ENCODE results near the gene RBAK. TPM values are rescaled to one million over a fixed set of nuclear protein-coding genes. Genes with fewer than 3 reads are reported as not detected.

RBAK gene
- total RNA-seq, 1 donor from 2014 or later, result 7.3 TPM

DNA sequence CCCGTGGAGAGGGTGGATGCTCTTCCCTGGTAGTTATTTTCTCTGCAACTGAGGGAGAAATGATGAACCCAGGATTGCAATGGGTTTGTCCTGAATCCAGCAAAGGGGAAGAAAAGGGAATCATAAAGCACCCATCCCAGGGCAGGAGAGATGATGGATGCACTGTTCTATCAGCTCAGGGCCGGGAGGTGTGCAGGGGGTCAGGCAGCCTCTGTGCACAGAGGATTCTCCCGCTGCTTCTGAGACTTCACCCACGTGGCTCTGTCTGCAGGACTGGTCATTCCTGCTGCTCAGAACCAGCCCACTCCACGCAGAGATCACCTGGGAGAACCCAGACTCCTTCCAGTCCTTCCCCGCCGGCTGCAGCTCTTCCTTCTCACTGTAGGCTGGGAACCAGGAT is 70.7 kb downstream of the RBAK start:
- intact Hi-C loops (cut with DNase I), result no loop called here
- DNase-seq (ENCODE audit: missing footprints), result no peak

DNA sequence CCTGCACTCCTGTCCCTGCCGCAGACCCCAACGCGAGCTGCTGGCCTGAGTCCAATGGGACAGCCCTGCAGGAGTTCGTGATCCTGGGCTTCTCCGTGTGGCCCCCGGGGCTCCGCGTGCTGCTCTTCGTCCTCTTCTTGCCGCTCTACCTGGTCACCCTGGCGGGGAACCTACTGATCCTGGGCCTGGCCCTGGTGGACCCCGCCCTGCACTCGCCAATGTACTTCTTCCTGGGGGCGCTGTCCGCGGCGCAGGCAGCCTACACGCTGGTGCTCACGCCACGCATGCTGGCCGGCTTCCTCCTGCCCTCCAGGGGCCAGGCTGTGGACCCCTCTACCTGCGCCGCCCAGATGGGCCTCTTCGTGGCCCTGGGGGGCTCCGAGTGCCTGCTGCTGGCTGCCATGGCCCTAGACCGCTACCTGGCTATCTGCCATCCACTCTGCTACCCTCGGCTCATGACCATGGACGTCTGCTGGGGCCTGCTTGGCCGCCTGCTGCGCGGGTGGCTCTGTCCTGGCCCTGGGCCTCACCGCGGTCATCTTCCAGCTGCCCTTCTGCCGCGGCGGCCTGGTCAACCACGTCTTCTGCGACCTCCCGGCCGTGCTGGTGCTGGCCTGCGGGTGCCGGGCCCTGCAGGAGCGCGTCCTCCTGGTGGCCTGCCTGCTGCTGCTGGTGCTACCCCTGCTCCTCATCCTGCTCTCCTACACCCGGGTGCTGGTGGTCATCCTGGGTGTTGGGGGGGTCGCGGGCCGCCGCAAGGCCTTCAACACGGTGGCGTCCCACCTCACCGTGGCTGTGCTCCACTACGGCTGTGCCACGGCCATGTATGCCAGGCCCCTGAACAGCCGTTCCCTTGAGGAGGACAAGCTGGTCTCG is 71.7 kb downstream of the RBAK start:
- ATAC-seq (no peak), DNase-seq (ENCODE audit: missing footprints) (no peak)
- intact Hi-C loops (cut with DNase I), result no loop called here

More for the DNA sequence above, 70.7 kb downstream of the RBAK start:
- no peak for ATAC-seq

Other genes starting within 250 kb of the RBAK start
- 0.08 TPM for gene PAPOLB, start 183.8 kb upstream of the RBAK start, total RNA-seq
- 3.9 TPM for gene RADIL, start 162.1 kb upstream of the RBAK start, total RNA-seq
- gene MMD2, start 86.7 kb upstream of the RBAK start, total RNA-seq, result not detected
- 49.3 TPM for gene WIPI2, start 144.4 kb downstream of the RBAK start, total RNA-seq
- 4.0 TPM for gene SLC29A4, start 237.1 kb downstream of the RBAK start, total RNA-seq